ENCODE data around the gene MECP2. TPM values are rescaled to one million over a fixed set of nuclear protein-coding genes. Genes with fewer than 3 reads are reported as not detected.

MECP2 gene
- total and polyA plus RNA-seq, 2 of the 13 experiments (the other 11 are each of a cell fraction or from before 2014, with no cell fraction given): 7.9 to 18.1 TPM

GRCh38 chrX:153974726-153975286, 122.7 kb downstream of the MECP2 start (continued):
- TF ChIP-seq ARID5B (CRISPR knock-in tag; IDR thresholded peaks at IDR 0.05): 0 out of 2 replicates have a peak, but pooled peaks have one; percentile 14
- no peak for TF ChIP-seq ZNF460 (CRISPR knock-in tag; IDR thresholded peaks at IDR 0.05; ENCODE audit: borderline replicate concordance)
- TF ChIP-seq DMAP1 (CRISPR knock-in tag; IDR thresholded peaks at IDR 0.05): no peak
- no peak for TF ChIP-seq GLI4 (CRISPR knock-in tag; IDR thresholded peaks at IDR 0.05; ENCODE audit: borderline replicate concordance)
- TF ChIP-seq TRAFD1 (CRISPR knock-in tag; IDR thresholded peaks at IDR 0.05; ENCODE audit: borderline replicate concordance): no peak
- no peak for TF ChIP-seq ZEB1 (IDR thresholded peaks at IDR 0.05; ENCODE audit: insufficient replicate concordance, low read depth)
- TF ChIP-seq SOX13 (IDR thresholded peaks at IDR 0.05): no peak
- peak in 1 of 2 experiments; percentile 50; a peak in 1 of 4 replicates for TF ChIP-seq SOX13 (CRISPR knock-in tag; conservative IDR thresholded peaks at IDR 0.05 in 1 of 2, IDR thresholded peaks at IDR 0.05 in 1 of 2)
- no peak for TF ChIP-seq MTF2 (CRISPR knock-in tag; IDR thresholded peaks at IDR 0.05; ENCODE audit: borderline replicate concordance)
- no peak for TF ChIP-seq RBAK (CRISPR knock-in tag; IDR thresholded peaks at IDR 0.05)
- TF ChIP-seq ZNF619 (CRISPR knock-in tag; IDR thresholded peaks at IDR 0.05): no peak
- 0 out of 2 replicates have a peak, but pooled peaks have one; percentile 18 for TF ChIP-seq KDM6A (CRISPR knock-in tag; IDR thresholded peaks at IDR 0.05; ENCODE audit: low read depth)
- no peak for TF ChIP-seq PHF20 (CRISPR knock-in tag; IDR thresholded peaks at IDR 0.05)
- TF ChIP-seq LCORL (IDR thresholded peaks at IDR 0.05): no peak
- TF ChIP-seq LCORL (CRISPR knock-in tag; IDR thresholded peaks at IDR 0.05): peak; percentile 68
- no peak for TF ChIP-seq MLX (CRISPR knock-in tag; IDR thresholded peaks at IDR 0.05)
- no peak for TF ChIP-seq THAP8 (CRISPR knock-in tag; IDR thresholded peaks at IDR 0.05; ENCODE audit: borderline replicate concordance)
- no peak for TF ChIP-seq PPARG (CRISPR knock-in tag; conservative IDR thresholded peaks at IDR 0.05)
- no peak for TF ChIP-seq PHF8 (CRISPR knock-in tag; IDR thresholded peaks at IDR 0.05)
- no peak for TF ChIP-seq ZNF337 (CRISPR knock-in tag; IDR thresholded peaks at IDR 0.05; ENCODE audit: borderline replicate concordance, low read depth)
- no peak for TF ChIP-seq ZFP36L1 (CRISPR knock-in tag; IDR thresholded peaks at IDR 0.05)
- no peak for TF ChIP-seq FOXA1 (IDR thresholded peaks at IDR 0.05)
- 0 out of 2 replicates have a peak, but pooled peaks have one; percentile 31 for TF ChIP-seq FOXA1 (CRISPR knock-in tag; IDR thresholded peaks at IDR 0.05)
- TF ChIP-seq ZNF33B (CRISPR knock-in tag; IDR thresholded peaks at IDR 0.05): no peak
- no peak for TF ChIP-seq SMAD9 (CRISPR knock-in tag; IDR thresholded peaks at IDR 0.05)
- no peak for TF ChIP-seq TBX2 (CRISPR knock-in tag; IDR thresholded peaks at IDR 0.05; ENCODE audit: borderline replicate concordance)
